ENCODE measurements around the gene GPR83. TPM values are rescaled to one million over a fixed set of nuclear protein-coding genes. Genes with fewer than 3 reads are reported as not detected.

Gene GPR83
- total and polyA plus RNA-seq, 10 of the 15 experiments (the other 5 are each of a cell fraction or from before 2014, with no cell fraction given), result 0.03 to 0.19 (median 0.05) TPM; not detected in 7

DNA sequence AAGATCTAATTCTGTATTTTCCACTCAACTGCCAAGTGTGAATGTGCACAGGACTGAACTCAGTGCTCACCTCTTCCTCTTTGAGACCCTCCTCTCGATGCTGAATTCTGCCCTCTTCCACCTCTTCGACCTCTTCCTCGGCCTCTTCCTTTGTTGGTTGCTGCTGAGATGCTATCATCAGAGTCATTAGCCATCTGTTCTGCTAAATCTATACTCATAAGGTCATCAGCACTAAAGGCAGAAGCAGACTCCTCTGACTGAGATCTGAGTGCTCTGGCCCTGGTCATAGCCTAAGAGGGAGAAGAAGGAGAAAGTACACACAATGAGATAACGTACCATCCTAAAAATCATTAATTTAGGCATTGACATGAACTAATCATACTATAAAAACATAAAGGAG is 45.9 kb upstream of the GPR83 start:
- FAIRE-seq (no peak), DNase-seq (ENCODE audit: low read depth, low spot score) (no peak), ATAC-seq (no peak)
- SMC1A ChIA-PET (ENCODE audit: uncharacterized antibody, unreplicated experiment), result interaction anchor here (2.0 kb wide), 1 partner anchor 27 kb away, joined by 4 read pairs; no protein-coding TSS in a partner anchor
- 95% methylated on average over 4 of the region's 4 CpGs for WGBS (ENCODE audit: insufficient coverage, insufficient replicate concordance, low lambda C conversion rate, missing lambda C conversion rate)
- no peak overlapping the region for H3K9ac ChIP-seq (ENCODE audit: control insufficient read depth, insufficient read depth, low read length)
- in situ Hi-C loops (cut with MboI), result no loop called here
- CTCF ChIA-PET, result no interaction called here
- H3K27ac ChIP-seq (ENCODE audit: control insufficient read depth, insufficient read depth), result no peak overlapping the region
- intact Hi-C loops (cut with micrococcal nuclease; ENCODE audit: unreplicated experiment), result no loop called here
- no peak overlapping the region for H3K4me2 ChIP-seq (ENCODE audit: control insufficient read depth, insufficient read depth)
- POLR2A ChIA-PET, result no interaction called here
- no peaks in the 10 kb centered on the region; a peak in 2 of 4 replicates for H3K36me3 ChIP-seq (ENCODE audit: control insufficient read depth in 2 of 2, insufficient read depth in 2 of 2, low read length in 1 of 2)
- H2AFZ ChIP-seq (ENCODE audit: control insufficient read depth, low read depth, low read length), result no peak overlapping the region
- no TSS peak for BruUV-seq (replicated peaks)
- H4K20me1 ChIP-seq (ENCODE audit: control insufficient read depth, insufficient read depth), result no peaks in the 10 kb centered on the region
- no peaks in the 10 kb centered on the region for H3K79me2 ChIP-seq (ENCODE audit: control insufficient read depth, insufficient read depth, low read length)
- no peak overlapping the region for H3K4me3 ChIP-seq
- RAD21 ChIA-PET (ENCODE audit: unreplicated experiment), result no interaction called here
- no peaks in the 10 kb centered on the region for H3K27me3 ChIP-seq (replicated peaks in 1 of 2; ENCODE audit: control insufficient read depth in 2 of 2, insufficient read depth in 2 of 2, low read length in 1 of 2)
- TF ChIP-seq ATF7 (IDR thresholded peaks at IDR 0.05; ENCODE audit: low read depth), result no peak
- TF ChIP-seq POLR2A (IDR thresholded peaks at IDR 0.05; ENCODE audit: low read depth, low read length), result no peak
- TF ChIP-seq FOS (IDR thresholded peaks at IDR 0.05; ENCODE audit: borderline replicate concordance, extremely low read depth, insufficient read length), result no peak
- TF ChIP-seq, protein P1, sequence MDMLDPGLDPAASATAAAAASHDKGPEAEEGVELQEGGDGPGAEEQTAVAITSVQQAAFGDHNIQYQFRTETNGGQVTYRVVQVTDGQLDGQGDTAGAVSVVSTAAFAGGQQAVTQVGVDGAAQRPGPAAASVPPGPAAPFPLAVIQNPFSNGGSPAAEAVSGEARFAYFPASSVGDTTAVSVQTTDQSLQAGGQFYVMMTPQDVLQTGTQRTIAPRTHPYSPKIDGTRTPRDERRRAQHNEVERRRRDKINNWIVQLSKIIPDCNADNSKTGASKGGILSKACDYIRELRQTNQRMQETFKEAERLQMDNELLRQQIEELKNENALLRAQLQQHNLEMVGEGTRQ (IDR thresholded peaks at IDR 0.05; ENCODE audit: borderline replicate concordance, low read depth, low read length), result no peak
- H3K4me1 ChIP-seq (ENCODE audit: control insufficient read depth, insufficient read depth, low read length), result no peaks in the 10 kb centered on the region
- no peaks in the 10 kb centered on the region for H3K9me3 ChIP-seq (replicated peaks; ENCODE audit: control insufficient read depth, insufficient read depth, low read length)

DNA sequence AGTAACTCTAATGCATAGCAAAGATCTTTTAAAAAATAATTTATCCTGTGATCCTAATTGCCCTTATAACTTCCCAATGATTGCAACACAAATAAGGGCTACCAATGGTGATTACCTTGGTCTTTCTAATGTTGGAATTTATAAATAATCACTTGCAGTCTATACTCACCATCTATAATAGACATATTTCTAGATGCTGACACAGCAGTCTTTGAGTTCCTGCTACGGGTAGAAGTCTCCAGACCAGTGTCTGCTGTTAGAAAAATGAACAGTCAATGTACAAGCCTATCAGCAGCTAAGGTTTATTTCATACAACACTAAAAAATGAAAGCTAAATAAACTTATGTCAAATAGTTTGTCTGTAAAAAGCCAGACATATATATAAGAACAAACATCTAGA is 44.4 kb upstream of the GPR83 start:
- intact Hi-C loops (cut with micrococcal nuclease; ENCODE audit: unreplicated experiment) (no loop called here), in situ Hi-C loops (cut with MboI) (no loop called here)
- RAD21 ChIA-PET (ENCODE audit: unreplicated experiment), result no interaction called here
- Histone ChIP-seq H3K4me1 (ENCODE audit: control insufficient read depth, insufficient read depth, low read length) (no peaks in the 10 kb centered on the region), H3K27me3 (replicated peaks in 1 of 2; ENCODE audit: control insufficient read depth in 2 of 2, insufficient read depth in 2 of 2, low read length in 1 of 2) (no peaks in the 10 kb centered on the region), H3K4me3 (no peak overlapping the region), H3K36me3 (ENCODE audit: control insufficient read depth in 2 of 2, insufficient read depth in 2 of 2, low read length in 1 of 2) (peaks cover 0 to 4% of the 10 kb centered on the region in 2 experiments; a peak in 2 of 4 replicates), H3K4me2 (ENCODE audit: control insufficient read depth, insufficient read depth) (no peak overlapping the region), H3K79me2 (ENCODE audit: control insufficient read depth, insufficient read depth, low read length) (no peaks in the 10 kb centered on the region), H4K20me1 (ENCODE audit: control insufficient read depth, insufficient read depth) (no peaks in the 10 kb centered on the region), H3K9me3 (replicated peaks; ENCODE audit: control insufficient read depth, insufficient read depth, low read length) (no peaks in the 10 kb centered on the region), H3K27ac (ENCODE audit: control insufficient read depth, insufficient read depth) (no peak overlapping the region), H2AFZ (ENCODE audit: control insufficient read depth, low read depth, low read length) (no peak overlapping the region), H3K9ac (ENCODE audit: control insufficient read depth, insufficient read depth, low read length) (no peak overlapping the region)
- no TSS peak for BruUV-seq (replicated peaks)
- CTCF ChIA-PET, result interaction anchor here (0.7 kb wide), 1 partner anchor 56 kb away, joined by 3 read pairs; no protein-coding TSS in a partner anchor
- POLR2A ChIA-PET, result no interaction called here
- ATAC-seq (no peak), FAIRE-seq (no peak), DNase-seq (ENCODE audit: low read depth, low spot score) (no peak)
- SMC1A ChIA-PET (ENCODE audit: uncharacterized antibody, unreplicated experiment), result interaction anchor here (0.7 to 2.0 kb wide), 4 partner anchors 13 to 119 kb away, joined by 3 to 4 read pairs (median 4); no protein-coding TSS in a partner anchor
- 97% methylated on average over 1 of the region's 1 CpG for WGBS (ENCODE audit: insufficient coverage, insufficient replicate concordance, low lambda C conversion rate, missing lambda C conversion rate)
- no peak for TF ChIP-seq SUZ12 (IDR thresholded peaks at IDR 0.05; ENCODE audit: unreplicated experiment)
- no peak for TF ChIP-seq HDGF (IDR thresholded peaks at IDR 0.05)
- TF ChIP-seq TAF1 (IDR thresholded peaks at IDR 0.05; ENCODE audit: borderline replicate concordance, low read depth, low read length), result no peak
- TF ChIP-seq, protein P2, sequence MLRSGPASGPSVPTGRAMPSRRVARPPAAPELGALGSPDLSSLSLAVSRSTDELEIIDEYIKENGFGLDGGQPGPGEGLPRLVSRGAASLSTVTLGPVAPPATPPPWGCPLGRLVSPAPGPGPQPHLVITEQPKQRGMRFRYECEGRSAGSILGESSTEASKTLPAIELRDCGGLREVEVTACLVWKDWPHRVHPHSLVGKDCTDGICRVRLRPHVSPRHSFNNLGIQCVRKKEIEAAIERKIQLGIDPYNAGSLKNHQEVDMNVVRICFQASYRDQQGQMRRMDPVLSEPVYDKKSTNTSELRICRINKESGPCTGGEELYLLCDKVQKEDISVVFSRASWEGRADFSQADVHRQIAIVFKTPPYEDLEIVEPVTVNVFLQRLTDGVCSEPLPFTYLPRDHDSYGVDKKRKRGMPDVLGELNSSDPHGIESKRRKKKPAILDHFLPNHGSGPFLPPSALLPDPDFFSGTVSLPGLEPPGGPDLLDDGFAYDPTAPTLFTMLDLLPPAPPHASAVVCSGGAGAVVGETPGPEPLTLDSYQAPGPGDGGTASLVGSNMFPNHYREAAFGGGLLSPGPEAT (IDR thresholded peaks at IDR 0.05; ENCODE audit: low read depth), result no peak
- no peak for TF ChIP-seq TBL1XR1 (IDR thresholded peaks at IDR 0.05; ENCODE audit: low read depth, low read length)
- no peak for TF ChIP-seq ZBED1 (IDR thresholded peaks at IDR 0.05; ENCODE audit: borderline replicate concordance)
- TF ChIP-seq, protein P3, sequence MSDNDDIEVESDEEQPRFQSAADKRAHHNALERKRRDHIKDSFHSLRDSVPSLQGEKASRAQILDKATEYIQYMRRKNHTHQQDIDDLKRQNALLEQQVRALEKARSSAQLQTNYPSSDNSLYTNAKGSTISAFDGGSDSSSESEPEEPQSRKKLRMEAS (IDR thresholded peaks at IDR 0.05; ENCODE audit: low read depth, low read length), result no peak
- no peak for TF ChIP-seq ATF2 (IDR thresholded peaks at IDR 0.05; ENCODE audit: low read length)
- TF ChIP-seq, protein P4, sequence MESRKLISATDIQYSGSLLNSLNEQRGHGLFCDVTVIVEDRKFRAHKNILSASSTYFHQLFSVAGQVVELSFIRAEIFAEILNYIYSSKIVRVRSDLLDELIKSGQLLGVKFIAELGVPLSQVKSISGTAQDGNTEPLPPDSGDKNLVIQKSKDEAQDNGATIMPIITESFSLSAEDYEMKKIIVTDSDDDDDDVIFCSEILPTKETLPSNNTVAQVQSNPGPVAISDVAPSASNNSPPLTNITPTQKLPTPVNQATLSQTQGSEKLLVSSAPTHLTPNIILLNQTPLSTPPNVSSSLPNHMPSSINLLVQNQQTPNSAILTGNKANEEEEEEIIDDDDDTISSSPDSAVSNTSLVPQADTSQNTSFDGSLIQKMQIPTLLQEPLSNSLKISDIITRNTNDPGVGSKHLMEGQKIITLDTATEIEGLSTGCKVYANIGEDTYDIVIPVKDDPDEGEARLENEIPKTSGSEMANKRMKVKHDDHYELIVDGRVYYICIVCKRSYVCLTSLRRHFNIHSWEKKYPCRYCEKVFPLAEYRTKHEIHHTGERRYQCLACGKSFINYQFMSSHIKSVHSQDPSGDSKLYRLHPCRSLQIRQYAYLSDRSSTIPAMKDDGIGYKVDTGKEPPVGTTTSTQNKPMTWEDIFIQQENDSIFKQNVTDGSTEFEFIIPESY (IDR thresholded peaks at IDR 0.05), result no peak
